K562 (cell line): ENCODE measurements around the gene SLC25A21. TPM values are rescaled to one million over a fixed set of nuclear protein-coding genes. Genes with fewer than 3 reads are reported as not detected.

ENCODE experiments used
- C11orf30 ChIP-seq: fragments of 450-650 bp; IDR thresholded peaks from 2 replicates; pipeline ENCODE4 v1.6.1; 2016; ENCODE audit warnings: low read depth, mild to moderate bottlenecking
- CSDE1 ChIP-seq, 2 experiments: fragments of 450-650 bp; IDR thresholded peaks; 2 replicates each; pipeline ENCODE4 v1.6.1; 2016; ENCODE audit warnings: mild to moderate bottlenecking in 1 of 2
- HNRNPLL ChIP-seq: fragments of 200-400 bp; formaldehyde crosslinking; IDR thresholded peaks from 2 replicates; pipeline ENCODE4 v1.6.1; 2017; ENCODE audit warnings: low read length, low read depth, mild to moderate bottlenecking; ENCODE audit not compliant: poor library complexity, severe bottlenecking
- ILF3 ChIP-seq: fragments of 450-650 bp; IDR thresholded peaks from 2 replicates; pipeline ENCODE4 v1.6.1; 2018; ENCODE audit warnings: antibody characterized with exemption, mild to moderate bottlenecking, moderate library complexity, borderline replicate concordance
- MEF2A ChIP-seq: IDR thresholded peaks from 2 replicates; pipeline ENCODE4 v1.6.1; 2011; ENCODE audit warnings: low read depth, mild to moderate bottlenecking, low read length, moderate library complexity; ENCODE audit not compliant: control insufficient read depth
- NR2C1 ChIP-seq, 2 experiments: fragments of 450-650 bp; IDR thresholded peaks; 2 replicates each; pipeline ENCODE4 v1.6.1; 2017; ENCODE audit warnings: mild to moderate bottlenecking in 2 of 2, antibody characterized with exemption in 1 of 2, inconsistent platforms in 1 of 2, missing compliant biosample characterization in 1 of 2, missing genetic modification characterization in 1 of 2
- PRPF4 ChIP-seq: fragments of 200-400 bp; formaldehyde crosslinking; IDR thresholded peaks from one replicate; pipeline ENCODE4 v1.6.1; 2017; ENCODE audit warnings: low read length, low read depth, mild to moderate bottlenecking; ENCODE audit not compliant: insufficient read depth, poor library complexity, severe bottlenecking
- ZC3H8 ChIP-seq: fragments of 450-650 bp; IDR thresholded peaks from 2 replicates; pipeline ENCODE4 v1.6.1; 2017
- ZNF780A ChIP-seq: fragments of 250-450 bp; sonication (Bioruptor Pico); IDR thresholded peaks from 2 replicates; pipeline ENCODE4 v1.5.0; 2021; ENCODE audit warnings: mild to moderate bottlenecking
- ZNF79 ChIP-seq: fragments of 250-450 bp; sonication (Bioruptor Pico); IDR thresholded peaks from 2 replicates; pipeline ENCODE4 v1.4.0; 2020; ENCODE audit warnings: low read depth, mild to moderate bottlenecking, moderate library complexity
- polyA plus RNA-seq, 8 experiments: library from polyadenylated mRNA; depleted of rRNA in 4 of 8; stranded (reverse) in 5 of 8; unstranded in 3 of 8; fragments of >200 nt; fragmentation: Nextera tagmentation in 2 of 8; fragmentation: Illumina TruSeq in 1 of 8; extraction: Ambion mirVana in 2 of 8; extraction: Trizol in 1 of 8; gene quantifications; 2 replicates each; pipeline versions ENCODE4 v1.2.1 to v1.2.3, GENCODE V29; 2011 to 2014; ENCODE audit warnings: inconsistent platforms in 1 of 8, missing spikeins in 1 of 8
- total RNA-seq, 7 experiments: library from RNA; depleted of rRNA in 6 of 7; stranded (reverse); fragments of >200 nt in 6 of 7; fragmentation: Illumina TruSeq in 2 of 7; extraction: Trizol in 2 of 7; gene quantifications; 2 replicates each; pipeline versions ENCODE4 v1.2.1 to v1.2.3, GENCODE V29; 2011 to 2021; ENCODE audit warnings: low replicate concordance in 1 of 7
- TF ChIP-seq, protein P1 (sequence below): fragments of 450-650 bp; IDR thresholded peaks from 2 replicates; pipeline ENCODE4 v1.6.1; 2016; ENCODE audit warnings: low read depth
- TF ChIP-seq, protein P2 (sequence below): IDR thresholded peaks from 3 replicates; pipeline ENCODE4 v1.6.1; 2011; ENCODE audit warnings: borderline replicate concordance, mild to moderate bottlenecking; ENCODE audit not compliant: insufficient read length, insufficient read depth
- TF ChIP-seq, protein P3 (sequence below): IDR thresholded peaks from 2 replicates; pipeline ENCODE4 v1.6.1; 2011; ENCODE audit not compliant: insufficient read length; ENCODE audit errors: extremely low read depth
- TF ChIP-seq, protein P4 (sequence below): fragments of 250-450 bp; sonication (Bioruptor Pico); IDR thresholded peaks from 2 replicates; pipeline ENCODE4 v1.6.1; 2021; ENCODE audit warnings: mild to moderate bottlenecking

SLC25A21 gene
- total and polyA plus RNA-seq, 9 of the 15 experiments (the other 6 are each of a cell fraction or from before 2014, with no cell fraction given): 15.2 to 46.7 (median 28.7) TPM

DNA sequence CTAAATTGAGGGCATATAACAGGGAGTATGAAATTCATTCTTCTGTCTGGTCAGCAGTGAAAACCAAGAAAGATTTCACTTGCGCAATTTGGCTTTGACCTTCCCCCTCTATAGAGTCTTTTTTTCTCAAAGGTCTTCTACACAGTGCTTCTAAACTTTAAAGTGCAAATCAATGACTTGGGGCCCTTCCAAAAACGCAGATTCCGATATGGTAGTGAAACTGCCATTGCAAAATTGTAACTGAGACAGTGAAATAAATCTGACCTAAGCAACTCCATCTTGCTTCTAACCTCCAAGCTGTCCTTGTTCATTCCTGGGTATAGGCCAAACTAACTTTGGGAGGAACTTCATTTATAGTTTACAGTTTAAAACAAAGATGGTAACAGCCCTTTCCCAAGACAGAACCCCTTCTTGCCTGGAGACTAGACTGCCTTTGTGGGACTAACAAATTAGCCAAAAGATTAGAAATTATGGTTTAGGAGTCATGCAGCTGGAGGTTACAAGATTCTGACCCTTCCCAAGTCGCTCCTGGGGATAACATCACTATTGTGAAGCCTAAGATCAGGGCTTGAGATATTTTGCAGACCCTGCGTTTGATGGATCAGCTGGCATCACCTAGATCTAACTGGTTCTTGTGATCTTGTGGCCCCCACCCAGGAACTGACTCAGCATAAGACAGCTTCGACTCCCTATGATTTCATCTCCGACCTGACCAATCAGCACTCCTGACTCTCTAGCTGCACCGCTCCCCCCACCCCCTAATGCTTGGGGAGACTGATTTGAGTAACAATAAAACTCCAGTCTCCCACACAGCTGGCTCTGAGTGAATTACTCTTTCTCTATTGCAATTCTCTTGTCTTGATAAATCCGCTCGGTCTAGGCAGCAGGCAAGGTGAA, 5.0 kb downstream of the SLC25A21 start (continued):
- TF ChIP-seq, protein P1, sequence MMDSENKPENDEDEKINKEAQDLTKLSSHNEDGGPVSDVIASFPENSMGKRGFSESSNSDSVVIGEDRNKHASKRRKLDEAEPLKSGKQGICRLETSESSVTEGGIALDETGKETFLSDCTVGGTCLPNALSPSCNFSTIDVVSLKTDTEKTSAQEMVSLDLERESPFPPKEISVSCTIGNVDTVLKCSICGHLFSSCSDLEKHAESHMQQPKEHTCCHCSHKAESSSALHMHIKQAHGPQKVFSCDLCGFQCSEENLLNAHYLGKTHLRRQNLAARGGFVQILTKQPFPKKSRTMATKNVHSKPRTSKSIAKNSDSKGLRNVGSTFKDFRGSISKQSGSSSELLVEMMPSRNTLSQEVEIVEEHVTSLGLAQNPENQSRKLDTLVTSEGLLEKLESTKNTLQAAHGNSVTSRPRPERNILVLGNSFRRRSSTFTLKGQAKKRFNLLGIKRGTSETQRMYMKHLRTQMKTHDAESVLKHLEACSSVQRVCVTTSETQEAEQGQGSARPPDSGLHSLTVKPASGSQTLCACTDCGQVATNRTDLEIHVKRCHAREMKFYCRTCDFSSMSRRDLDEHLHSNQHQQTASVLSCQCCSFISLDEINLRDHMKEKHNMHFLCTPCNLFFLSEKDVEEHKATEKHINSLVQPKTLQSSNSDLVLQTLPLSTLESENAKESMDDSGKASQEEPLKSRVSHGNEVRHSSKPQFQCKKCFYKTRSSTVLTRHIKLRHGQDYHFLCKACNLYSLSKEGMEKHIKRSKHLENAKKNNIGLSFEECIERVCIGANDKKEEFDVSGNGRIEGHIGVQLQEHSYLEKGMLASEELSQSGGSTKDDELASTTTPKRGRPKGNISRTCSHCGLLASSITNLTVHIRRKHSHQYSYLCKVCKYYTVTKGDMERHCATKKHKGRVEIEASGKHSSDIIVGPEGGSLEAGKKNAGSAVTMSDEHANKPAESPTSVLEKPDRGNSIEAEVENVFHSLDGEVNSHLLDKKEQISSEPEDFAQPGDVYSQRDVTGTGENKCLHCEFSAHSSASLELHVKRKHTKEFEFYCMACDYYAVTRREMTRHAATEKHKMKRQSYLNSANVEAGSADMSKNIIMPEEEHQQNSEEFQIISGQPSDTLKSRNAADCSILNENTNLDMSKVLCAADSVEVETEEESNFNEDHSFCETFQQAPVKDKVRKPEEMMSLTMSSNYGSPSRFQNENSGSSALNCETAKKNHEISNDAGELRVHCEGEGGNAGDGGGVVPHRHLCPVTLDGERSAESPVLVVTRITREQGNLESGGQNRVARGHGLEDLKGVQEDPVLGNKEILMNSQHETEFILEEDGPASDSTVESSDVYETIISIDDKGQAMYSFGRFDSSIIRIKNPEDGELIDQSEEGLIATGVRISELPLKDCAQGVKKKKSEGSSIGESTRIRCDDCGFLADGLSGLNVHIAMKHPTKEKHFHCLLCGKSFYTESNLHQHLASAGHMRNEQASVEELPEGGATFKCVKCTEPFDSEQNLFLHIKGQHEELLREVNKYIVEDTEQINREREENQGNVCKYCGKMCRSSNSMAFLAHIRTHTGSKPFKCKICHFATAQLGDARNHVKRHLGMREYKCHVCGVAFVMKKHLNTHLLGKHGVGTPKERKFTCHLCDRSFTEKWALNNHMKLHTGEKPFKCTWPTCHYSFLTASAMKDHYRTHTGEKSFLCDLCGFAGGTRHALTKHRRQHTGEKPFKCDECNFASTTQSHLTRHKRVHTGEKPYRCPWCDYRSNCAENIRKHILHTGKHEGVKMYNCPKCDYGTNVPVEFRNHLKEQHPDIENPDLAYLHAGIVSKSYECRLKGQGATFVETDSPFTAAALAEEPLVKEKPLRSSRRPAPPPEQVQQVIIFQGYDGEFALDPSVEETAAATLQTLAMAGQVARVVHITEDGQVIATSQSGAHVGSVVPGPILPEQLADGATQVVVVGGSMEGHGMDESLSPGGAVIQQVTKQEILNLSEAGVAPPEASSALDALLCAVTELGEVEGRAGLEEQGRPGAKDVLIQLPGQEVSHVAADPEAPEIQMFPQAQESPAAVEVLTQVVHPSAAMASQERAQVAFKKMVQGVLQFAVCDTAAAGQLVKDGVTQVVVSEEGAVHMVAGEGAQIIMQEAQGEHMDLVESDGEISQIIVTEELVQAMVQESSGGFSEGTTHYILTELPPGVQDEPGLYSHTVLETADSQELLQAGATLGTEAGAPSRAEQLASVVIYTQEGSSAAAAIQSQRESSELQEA: no peak
- TF ChIP-seq HNRNPLL (no peak), C11orf30 (peak; percentile 98), PRPF4 (no peak), ILF3 (no peak), NR2C1 (IDR thresholded peaks at IDR 0.05) (no peak), NR2C1 (tag; IDR thresholded peaks at IDR 0.05) (peak; percentile 95), ZNF79 (peak; percentile 94), CSDE1 (IDR thresholded peaks at IDR 0.05) (no peak), MEF2A (no peak), ZNF780A (CRISPR knock-in tag) (no peak), ZC3H8 (no peak)
- TF ChIP-seq, protein P2, sequence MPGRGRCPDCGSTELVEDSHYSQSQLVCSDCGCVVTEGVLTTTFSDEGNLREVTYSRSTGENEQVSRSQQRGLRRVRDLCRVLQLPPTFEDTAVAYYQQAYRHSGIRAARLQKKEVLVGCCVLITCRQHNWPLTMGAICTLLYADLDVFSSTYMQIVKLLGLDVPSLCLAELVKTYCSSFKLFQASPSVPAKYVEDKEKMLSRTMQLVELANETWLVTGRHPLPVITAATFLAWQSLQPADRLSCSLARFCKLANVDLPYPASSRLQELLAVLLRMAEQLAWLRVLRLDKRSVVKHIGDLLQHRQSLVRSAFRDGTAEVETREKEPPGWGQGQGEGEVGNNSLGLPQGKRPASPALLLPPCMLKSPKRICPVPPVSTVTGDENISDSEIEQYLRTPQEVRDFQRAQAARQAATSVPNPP: no peak
- TF ChIP-seq, protein P3, sequence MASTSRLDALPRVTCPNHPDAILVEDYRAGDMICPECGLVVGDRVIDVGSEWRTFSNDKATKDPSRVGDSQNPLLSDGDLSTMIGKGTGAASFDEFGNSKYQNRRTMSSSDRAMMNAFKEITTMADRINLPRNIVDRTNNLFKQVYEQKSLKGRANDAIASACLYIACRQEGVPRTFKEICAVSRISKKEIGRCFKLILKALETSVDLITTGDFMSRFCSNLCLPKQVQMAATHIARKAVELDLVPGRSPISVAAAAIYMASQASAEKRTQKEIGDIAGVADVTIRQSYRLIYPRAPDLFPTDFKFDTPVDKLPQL: no peak
- TF ChIP-seq, protein P4, sequence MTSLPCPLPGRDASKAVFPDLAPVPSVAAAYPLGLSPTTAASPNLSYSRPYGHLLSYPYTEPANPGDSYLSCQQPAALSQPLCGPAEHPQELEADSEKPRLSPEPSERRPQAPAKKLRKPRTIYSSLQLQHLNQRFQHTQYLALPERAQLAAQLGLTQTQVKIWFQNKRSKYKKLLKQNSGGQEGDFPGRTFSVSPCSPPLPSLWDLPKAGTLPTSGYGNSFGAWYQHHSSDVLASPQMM (CRISPR knock-in tag): no peak
